GM19328 (cell line): Measurements from ENCODE around the gene ZNF728.
"Not testable (repeated sequence)": the region's sequence is repeated elsewhere in the genome, so short reads cannot be mapped to it uniquely, and the experiment has no call there.

Experiments used
- ATAC-seq: cut with Tn5 transposase; IDR thresholded peaks from one replicate; pipeline ENCODE4 v1.9.1; 2021; ENCODE audit warnings: mild to moderate bottlenecking, moderate library complexity; ENCODE audit not compliant: unreplicated experiment

ZNF728 gene

GRCh38 chr19:23002690-23003422 lies at the start of gene ZNF728:
TSS of gene ZNF728 (minus strand) at chr19:23003176. CDS start at chr19:23003030, 146 bp downstream.
- no peak for ATAC-seq

DNA sequence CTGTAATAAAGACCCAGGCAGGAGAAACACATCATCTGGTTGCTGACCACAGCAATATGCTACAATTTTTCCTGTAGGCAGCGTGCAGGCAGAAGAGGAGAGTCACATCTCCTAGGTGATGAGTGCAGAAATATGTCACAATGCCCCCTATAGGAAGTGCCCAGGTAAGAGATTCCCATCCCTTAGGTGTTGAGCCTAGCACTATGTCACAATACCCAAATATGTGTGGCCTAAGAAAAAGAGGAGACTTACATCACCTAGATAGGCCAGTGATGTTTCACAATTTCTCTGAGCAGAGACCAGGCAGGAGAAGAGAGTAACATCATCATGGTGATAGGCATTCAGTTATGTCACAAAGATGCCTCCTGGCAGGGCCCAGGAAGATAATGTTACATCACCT lies 49.4 kb upstream of the ZNF728 start:
- ATAC-seq: no peak

GRCh38 chr19:23049256-23049655 lies 46.3 kb upstream of the ZNF728 start:
- no peak for ATAC-seq

DNA sequence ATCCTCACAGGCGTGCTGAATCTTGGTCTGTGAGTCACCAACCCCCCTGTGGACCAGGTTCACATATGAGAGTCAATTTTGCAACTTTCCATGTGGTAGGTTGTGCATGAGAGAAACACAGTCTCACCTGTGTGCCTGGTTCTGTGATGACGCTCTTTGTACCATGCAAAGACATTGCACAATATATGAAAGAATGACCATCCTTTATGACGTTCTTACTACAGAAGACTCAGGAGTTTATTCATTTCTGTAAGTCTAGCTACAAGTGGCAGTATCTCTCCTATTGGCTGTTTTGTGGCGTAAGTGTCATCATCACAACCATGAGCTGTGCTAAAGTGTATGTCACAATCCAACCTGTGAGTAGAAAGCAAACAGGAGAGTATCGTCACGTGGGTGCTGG lies 43.8 kb upstream of the ZNF728 start:
- ATAC-seq: no peak

- ATAC-seq: no peak
These were observed 30.7 kb upstream of the ZNF728 start for GRCh38 chr19:23033721-23034120.

DNA sequence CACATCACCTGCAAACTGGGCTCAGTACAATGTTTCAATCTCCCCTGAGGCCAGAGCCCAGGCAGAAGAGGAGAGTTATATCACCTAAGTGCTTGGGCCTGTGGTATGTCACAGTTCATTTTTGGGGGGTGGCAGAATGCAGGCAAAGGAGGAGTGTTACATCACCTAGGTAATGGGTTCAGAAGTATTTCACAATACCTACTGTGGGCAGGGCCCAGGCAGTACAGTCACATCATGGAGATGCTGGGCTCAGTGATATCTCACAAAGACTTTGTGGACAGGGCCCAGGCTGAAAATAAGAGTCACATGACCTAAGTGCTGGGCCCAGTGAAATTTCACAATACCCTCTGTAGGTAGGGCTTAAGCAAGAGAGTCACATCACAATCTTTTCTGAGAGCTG lies 12.7 kb upstream of the ZNF728 start:
- no peak for ATAC-seq

GRCh38 chr19:22994957-22995356 lies 8.0 kb downstream of the ZNF728 start:
- ATAC-seq: not testable (repeated sequence)

DNA sequence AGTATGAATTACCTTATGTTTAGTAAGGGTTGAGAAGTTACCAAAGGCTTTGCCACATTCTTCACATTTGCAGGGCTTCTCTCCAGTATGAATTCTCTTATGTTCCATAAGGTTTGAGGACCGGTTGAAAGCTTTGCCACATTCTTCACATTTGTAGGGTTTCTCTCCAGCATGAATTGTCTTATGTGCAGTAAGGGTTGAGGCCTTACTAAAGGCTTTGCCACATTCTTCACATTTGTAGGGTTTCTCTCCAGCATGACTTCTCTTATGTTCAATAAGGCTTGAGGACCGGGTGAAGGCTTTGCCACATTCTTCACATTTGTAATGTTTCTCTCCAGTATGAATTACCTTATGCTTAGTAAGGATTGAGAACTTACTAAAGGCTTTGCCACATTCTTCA lies 26.7 kb downstream of the ZNF728 start:
- no peak for ATAC-seq

DNA sequence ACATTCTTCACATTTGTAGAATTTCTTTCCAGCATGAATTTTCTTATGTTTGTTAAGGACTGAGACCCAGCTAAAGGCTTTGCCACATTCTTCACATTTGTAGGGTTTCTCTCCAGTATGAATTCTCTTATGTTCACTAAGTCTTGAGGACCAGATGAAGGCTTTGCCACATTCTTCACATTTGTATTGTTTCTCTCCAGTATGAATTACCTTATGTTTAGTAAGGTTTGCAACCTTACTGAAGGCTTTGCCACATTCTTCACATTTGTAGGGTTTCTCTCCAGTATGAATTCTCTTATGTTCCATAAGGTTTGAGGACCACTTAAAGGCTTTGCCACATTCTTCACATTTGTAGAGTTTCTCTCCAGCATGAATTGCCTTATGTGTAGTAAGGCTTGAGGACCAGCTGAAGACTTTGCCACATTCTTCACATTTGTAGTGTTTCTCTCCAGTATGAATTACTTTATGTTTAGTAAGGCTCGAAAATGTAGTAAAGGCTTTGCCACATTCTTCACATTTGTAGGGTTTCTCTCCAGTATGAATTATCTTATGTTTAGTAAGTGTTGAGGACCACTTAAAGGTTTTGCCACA lies 27.3 kb downstream of the ZNF728 start:
- ATAC-seq: not testable (repeated sequence)

DNA sequence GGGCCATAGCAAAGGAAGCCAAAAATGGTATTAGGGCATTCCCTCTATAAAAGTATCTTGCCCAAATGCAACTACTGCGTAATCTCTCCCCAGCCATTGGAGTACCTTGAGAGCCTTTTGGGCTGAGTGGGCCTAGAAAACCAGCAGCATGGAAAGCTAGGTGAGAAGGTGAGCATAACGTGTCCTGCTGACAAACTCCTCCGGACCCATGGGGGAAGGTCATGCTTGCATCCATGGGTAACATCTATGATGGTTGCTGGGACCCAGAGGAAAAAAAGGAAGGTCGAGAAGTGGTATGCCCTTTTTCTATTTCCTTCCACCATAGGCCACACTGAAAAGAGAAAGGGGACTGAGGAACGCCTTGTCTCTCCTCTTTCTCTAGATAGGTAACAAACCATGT lies 57.4 kb downstream of the ZNF728 start:
- ATAC-seq: no peak

DNA sequence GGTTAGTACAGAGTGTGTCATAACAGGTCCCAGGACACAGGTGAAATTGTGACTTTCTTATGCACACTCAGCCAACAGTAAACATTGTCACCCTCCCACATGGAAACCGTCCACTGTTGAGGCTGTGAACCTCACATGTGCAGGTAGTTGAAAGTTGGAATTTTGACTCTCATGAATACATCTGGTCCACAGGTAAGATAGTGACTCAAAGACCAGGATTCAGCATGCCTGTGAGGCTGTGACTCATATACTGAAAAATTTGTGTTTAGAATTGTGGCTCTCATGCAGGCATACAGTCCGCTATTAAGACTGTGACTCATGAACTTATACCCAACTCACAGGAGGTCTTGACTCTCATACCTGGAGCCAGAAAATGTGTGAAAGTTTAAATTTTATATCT lies 67.8 kb downstream of the ZNF728 start:
- ATAC-seq: no peak

DNA sequence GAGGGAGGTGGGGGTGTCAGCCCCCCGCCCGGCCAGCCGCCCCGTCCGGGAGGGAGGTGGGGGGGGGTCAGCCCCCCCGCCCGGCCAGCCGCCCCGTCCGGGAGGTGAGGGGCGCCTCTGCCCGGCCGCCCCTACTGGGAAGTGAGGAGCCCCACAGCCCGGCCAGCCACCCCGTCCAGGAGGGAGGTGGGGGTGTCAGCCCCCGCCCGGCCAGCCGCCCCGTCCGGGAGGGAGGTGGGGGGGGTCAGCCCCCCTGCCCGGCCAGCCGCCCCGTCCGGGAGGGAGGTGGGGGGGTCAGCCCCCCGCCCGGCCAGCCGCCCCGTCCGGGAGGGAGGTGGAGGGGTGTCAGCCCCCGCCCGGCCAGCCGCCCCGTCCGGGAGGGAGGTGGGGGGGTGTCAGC lies 75.4 kb downstream of the ZNF728 start:
- ATAC-seq: not testable (repeated sequence)

DNA sequence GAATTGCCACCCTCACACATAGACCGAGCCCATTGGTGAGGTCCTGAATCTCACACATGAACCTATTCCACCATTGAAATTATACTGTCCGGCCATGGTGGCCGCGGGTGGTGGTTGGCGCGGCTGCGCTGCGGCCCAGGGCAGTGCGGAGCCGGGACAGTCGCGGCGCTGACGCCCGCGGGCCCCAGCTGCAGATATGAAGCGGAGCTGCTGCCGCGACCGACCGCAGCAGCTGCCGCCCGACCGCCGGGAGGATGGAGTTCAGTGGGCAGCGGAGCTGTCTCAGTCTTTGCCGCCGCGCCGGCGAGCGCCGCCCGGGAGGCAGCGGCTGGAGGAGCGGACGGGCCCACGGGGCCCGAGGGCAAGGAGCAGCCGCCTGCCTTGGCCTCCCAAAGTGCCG lies 77.8 kb downstream of the ZNF728 start:
- ATAC-seq: not testable (repeated sequence)
